HepG2 (cell line): ENCODE results near the gene USP19. TPM values are rescaled to one million over a fixed set of nuclear protein-coding genes. Genes with fewer than 3 reads are reported as not detected.

Experiments
- ARID3A ChIP-seq: IDR thresholded peaks from 2 replicates; pipeline ENCODE4 v1.6.1; 2012; ENCODE audit warnings: low read depth, low read length, improper control_type of control experiment
- ATF4 ChIP-seq, 2 experiments: fragments of 450-650 bp in 1 of 2; sonication (generic) in 1 of 2; formaldehyde crosslinking; IDR thresholded peaks; 2 replicates each; pipeline versions ENCODE4 v1.5.0 to v1.8.0; 2020 to 2022; ENCODE audit warnings: mild to moderate bottlenecking in 1 of 2, missing genetic modification reagents in 1 of 2
- CREB3 ChIP-seq: sonication (generic); formaldehyde crosslinking; IDR thresholded peaks from 2 replicates; pipeline ENCODE4 v1.5.0; 2020; ENCODE audit warnings: missing genetic modification reagents
- FOXO1 ChIP-seq: sonication (generic); formaldehyde crosslinking; IDR thresholded peaks from 2 replicates; pipeline ENCODE4 v1.4.0; 2020; ENCODE audit warnings: missing genetic modification reagents
- HMG20A ChIP-seq: IDR thresholded peaks from 2 replicates; pipeline ENCODE4 v1.6.1; 2016; ENCODE audit warnings: borderline replicate concordance
- HNF1A ChIP-seq, 2 experiments: sonication (generic) in 1 of 2; formaldehyde crosslinking in 1 of 2; IDR thresholded peaks; 2 replicates each; pipeline versions ENCODE4 v1.4.0 to v1.6.1; 2016 to 2020; ENCODE audit warnings: borderline replicate concordance in 1 of 2, low read depth in 1 of 2, mild to moderate bottlenecking in 1 of 2, missing genetic modification reagents in 1 of 2
- ISL2 ChIP-seq: sonication (generic); formaldehyde crosslinking; IDR thresholded peaks from 2 replicates; pipeline ENCODE4 v1.5.0; 2020; ENCODE audit warnings: missing genetic modification reagents
- MED1 ChIP-seq: sonication (generic); formaldehyde crosslinking; IDR thresholded peaks from 2 replicates; pipeline ENCODE4 v1.4.0; 2020; ENCODE audit warnings: missing genetic modification reagents
- RNF219 ChIP-seq: sonication (generic); formaldehyde crosslinking; IDR thresholded peaks from 2 replicates; pipeline ENCODE4 v1.5.0; 2020; ENCODE audit warnings: mild to moderate bottlenecking, missing genetic modification reagents
- SRY ChIP-seq: sonication (generic); formaldehyde crosslinking; IDR thresholded peaks from 2 replicates; pipeline ENCODE4 v1.8.0; 2022; ENCODE audit warnings: mild to moderate bottlenecking, missing genetic modification reagents
- ZBTB49 ChIP-seq: sonication (generic); formaldehyde crosslinking; IDR thresholded peaks from 2 replicates; pipeline ENCODE4 v1.4.0; 2020; ENCODE audit warnings: missing genetic modification reagents, borderline replicate concordance
- ZNF513 ChIP-seq: sonication (generic); formaldehyde crosslinking; conservative IDR thresholded peaks from 2 replicates; pipeline ENCODE4 v1.5.0; 2020; ENCODE audit warnings: missing genetic modification reagents
- ZNF879 ChIP-seq: sonication (generic); formaldehyde crosslinking; IDR thresholded peaks from 2 replicates; pipeline ENCODE4 v1.8.1; 2023; ENCODE audit warnings: missing genetic modification reagents
- polyA plus RNA-seq, 8 experiments: library from polyadenylated mRNA; depleted of rRNA in 3 of 8; stranded (reverse) in 7 of 8; unstranded in 1 of 8; fragments of >200 nt; fragmentation: Illumina TruSeq in 4 of 8; extraction: Trizol in 4 of 8; gene quantifications; 2 replicates each; pipeline versions ENCODE4 v1.2.1 to v1.2.3, GENCODE V29; 2011 to 2016; ENCODE audit warnings: low read depth in 4 of 8, missing spikeins in 1 of 8, mixed read lengths in 1 of 8; ENCODE audit not compliant: insufficient read depth in 1 of 8
- total RNA-seq, 5 experiments: library from RNA; depleted of rRNA; stranded (reverse); fragments of >200 nt; fragmentation: Illumina TruSeq; extraction: Trizol; gene quantifications; 2 replicates each; pipeline ENCODE4 v1.2.3, GENCODE V29; 2016; ENCODE audit warnings: low read depth in 1 of 5

Gene USP19
- total and polyA plus RNA-seq, 2 of the 13 experiments (the other 11 are each of a cell fraction or from before 2014, with no cell fraction given) = 28.3 to 31.7 TPM

- TF ChIP-seq HNF1A (IDR thresholded peaks at IDR 0.05; ENCODE audit: low read depth) = no peak
- TF ChIP-seq HNF1A (CRISPR knock-in tag; IDR thresholded peaks at IDR 0.05; ENCODE audit: borderline replicate concordance) = 0 out of 2 replicates have a peak, but pooled peaks have one; percentile 1
- TF ChIP-seq ISL2 (CRISPR knock-in tag) = peak; percentile 78
- no peak for TF ChIP-seq RNF219
- 0 out of 2 replicates have a peak, but pooled peaks have one; percentile 36 for TF ChIP-seq CREB3 (CRISPR knock-in tag)
- no peak for TF ChIP-seq ARID3A
- no peak for TF ChIP-seq HMG20A (CRISPR knock-in tag)
- TF ChIP-seq SRY (CRISPR knock-in tag) = 0 out of 2 replicates have a peak, but pooled peaks have one; percentile 81
- TF ChIP-seq ZNF879 (CRISPR knock-in tag) = no peak
- no peak for TF ChIP-seq ATF4 (CRISPR knock-in tag; IDR thresholded peaks at IDR 0.05)
- peak; percentile 81 for TF ChIP-seq FOXO1 (CRISPR knock-in tag)
- TF ChIP-seq MED1 = peak; percentile 60
- no peak for TF ChIP-seq ZBTB49 (CRISPR knock-in tag)
- no peak for TF ChIP-seq ZNF513 (CRISPR knock-in tag)
Observed at GRCh38 chr3:49120438-49121131, at the start of gene USP19 (continued).
